OCI-LY7 (cell line): ENCODE results near the gene MAPK8IP1. TPM values are rescaled to one million over a fixed set of nuclear protein-coding genes. Genes with fewer than 3 reads are reported as not detected.

ENCODE experiments used
- BruUV-seq: library from RNA; stranded (reverse); fragments of 400-500 nt; replicated peaks from 2 replicates; lab custom pipeline; 2021; lab: Mats Ljungman, UMichigan
- CTCF ChIA-PET: fragments of 300-600 bp; sonication (Branson Sonifier 250); formaldehyde crosslinking; loops from one replicate; lab custom pipeline; 2022; ENCODE audit warnings: antibody characterized with exemption; ENCODE audit not compliant: unreplicated experiment; lab: Charles Lee
- POLR2A ChIA-PET: fragments of 300-600 bp; sonication (Branson Sonifier 250); formaldehyde crosslinking; loops from one replicate; lab custom pipeline; 2022; ENCODE audit warnings: antibody characterized with exemption; lab: Charles Lee
- DNase-seq: peaks from one replicate; pipeline ENCODE4 v3.0.0-alpha.2; 2015; ENCODE audit warnings: low spot score
- H2AFZ ChIP-seq: fragments of 200-600 bp; sonication (generic), shearing (Covaris generic); 2 replicates; pipeline ENCODE4 v1.6.1; 2014; ENCODE audit warnings: mild to moderate bottlenecking, antibody characterized with exemption, low read length, moderate library complexity
- H3K27ac ChIP-seq: fragments of 200-600 bp; sonication (generic); 2 replicates; pipeline ENCODE4 v1.5.1; 2014; ENCODE audit warnings: mixed run types, low read depth, mild to moderate bottlenecking, moderate library complexity, low read length, inconsistent platforms; ENCODE audit not compliant: poor library complexity, severe bottlenecking
- H3K36me3 ChIP-seq: fragments of 200-600 bp; sonication (generic); 2 replicates; pipeline ENCODE4 v1.6.1; 2014; ENCODE audit warnings: mild to moderate bottlenecking, antibody characterized with exemption, low read length, moderate library complexity, mixed read lengths; ENCODE audit not compliant: insufficient read depth
- H3K4me1 ChIP-seq: fragments of 200-600 bp; sonication (generic); 2 replicates; pipeline ENCODE4 v1.5.1; 2014; ENCODE audit warnings: mild to moderate bottlenecking, low read length; ENCODE audit not compliant: insufficient read depth, poor library complexity, severe bottlenecking
- H3K4me2 ChIP-seq: fragments of 200-600 bp; sonication (generic); 2 replicates; pipeline ENCODE4 v1.6.1; 2014; ENCODE audit warnings: mild to moderate bottlenecking, low read length
- H3K4me3 ChIP-seq: fragments of 200-600 bp; sonication (generic); 2 replicates; pipeline ENCODE4 v1.5.1; 2014; ENCODE audit warnings: mild to moderate bottlenecking, low read depth, low read length; ENCODE audit not compliant: poor library complexity, severe bottlenecking
- H3K79me2 ChIP-seq: fragments of 200-600 bp; sonication (generic); 2 replicates; pipeline ENCODE4 v1.6.1; 2016; ENCODE audit warnings: low read depth, mild to moderate bottlenecking, low read length, moderate library complexity, mixed read lengths; ENCODE audit not compliant: insufficient read depth
- H3K9me2 ChIP-seq: fragments of 200-600 bp; sonication (generic); 2 replicates; pipeline ENCODE4 v1.6.1; 2016; ENCODE audit warnings: mild to moderate bottlenecking, low read length, mixed read lengths; ENCODE audit not compliant: insufficient read depth
- H3K9me3 ChIP-seq: fragments of 200-600 bp; sonication (generic); 2 replicates; pipeline ENCODE4 v1.6.1; 2014; ENCODE audit warnings: mild to moderate bottlenecking, mixed run types, low read length, mixed read lengths
- H4K20me1 ChIP-seq: fragments of 200-600 bp; sonication (generic); 2 replicates; pipeline ENCODE4 v1.6.1; 2014; ENCODE audit warnings: mild to moderate bottlenecking, antibody characterized with exemption, low read length, moderate library complexity, mixed read lengths; ENCODE audit not compliant: insufficient read depth
- EZH2phosphoT487 ChIP-seq: fragments of 200-600 bp; sonication (generic); IDR thresholded peaks from 2 replicates; pipeline ENCODE4 v1.6.1; 2018; ENCODE audit warnings: low read depth, borderline replicate concordance, mild to moderate bottlenecking, mixed run types, antibody characterized with exemption, low read length, moderate library complexity, mixed read lengths
- intact Hi-C: fragments of 100-400 bp; cut with micrococcal nuclease; formaldehyde crosslinking; loops from one replicate; pipeline ENCODE4 v1.10.0; 2022; ENCODE audit not compliant: unreplicated experiment
- total RNA-seq, 2 experiments: library from RNA; depleted of rRNA in 1 of 2; stranded (reverse); fragments of >200 nt in 1 of 2; shearing (Covaris generic) in 1 of 2; gene quantifications; 2 replicates each; pipeline ENCODE4 v1.2.3, GENCODE V29; 2014 to 2022
- TF ChIP-seq, protein P1 (sequence below): fragments of 200-600 bp; sonication (generic); conservative IDR thresholded peaks from 2 replicates; pipeline ENCODE4 v1.5.1; 2014; ENCODE audit warnings: mild to moderate bottlenecking, antibody characterized with exemption, low read length, moderate library complexity, mixed read lengths

MAPK8IP1 gene
- total RNA-seq, 2 experiments from 2014 or later, result 2.2 TPM

DNA sequence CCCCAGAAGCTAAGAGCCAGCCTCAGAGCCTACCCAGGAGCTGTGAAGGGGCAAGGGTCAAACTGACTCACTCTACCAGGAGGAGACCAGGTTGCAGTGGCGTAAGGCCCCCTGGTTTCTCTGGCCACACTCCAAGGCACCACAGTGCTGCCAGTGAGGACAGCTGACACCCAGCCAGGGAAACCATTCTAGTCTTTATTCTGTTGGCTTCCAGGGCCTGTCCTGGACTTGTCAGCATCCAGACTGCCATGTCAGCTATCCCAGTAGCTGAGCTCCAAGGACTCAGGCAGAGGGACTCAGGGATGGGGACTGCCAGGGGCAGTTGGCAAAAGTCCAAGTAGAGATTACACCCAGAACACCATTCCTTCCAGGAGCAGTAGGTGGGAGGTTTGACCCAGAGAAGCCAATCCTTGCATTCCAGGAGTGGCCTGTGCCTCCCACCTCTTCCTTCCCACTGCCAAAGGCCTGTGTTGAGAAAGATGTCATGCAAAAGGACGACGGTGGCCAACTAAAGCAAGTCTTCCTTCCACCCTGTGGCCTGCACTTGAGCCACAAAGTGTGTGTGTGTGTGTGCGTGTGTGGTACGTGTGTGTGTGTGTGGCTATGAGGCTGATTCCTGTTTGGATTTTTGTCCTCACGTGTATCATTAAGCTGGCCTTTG lies 3.6 kb upstream of the MAPK8IP1 start:
- no TSS peak for BruUV-seq

DNA sequence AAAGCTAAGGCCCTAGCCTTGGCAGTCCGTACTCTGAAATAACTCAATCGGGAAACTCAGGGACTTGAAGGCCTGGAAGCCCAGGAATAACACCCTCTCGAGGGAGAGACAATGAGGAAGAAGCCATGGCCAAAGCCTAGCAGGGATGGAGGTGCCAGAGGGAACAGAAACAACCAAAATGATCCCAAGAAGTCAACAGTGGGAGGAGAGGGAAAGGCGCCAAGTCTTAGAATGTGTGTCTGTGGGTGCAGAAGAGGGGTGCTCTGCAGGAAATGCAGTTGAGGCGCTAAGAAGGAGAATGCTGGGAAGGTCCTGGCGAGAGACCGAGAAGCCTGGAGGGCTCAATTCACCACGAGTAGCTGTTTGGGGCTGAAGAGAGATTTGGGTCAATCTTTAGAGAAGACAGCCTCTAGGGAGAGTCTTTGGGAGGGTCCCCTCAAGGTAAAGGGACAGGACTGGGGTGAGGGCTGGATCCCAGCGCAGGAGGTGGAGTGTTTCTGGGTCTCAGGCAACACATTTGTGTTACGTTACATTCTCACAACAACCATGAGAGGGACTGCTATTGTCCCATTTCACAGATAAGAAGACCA lies 760 bp upstream of the MAPK8IP1 start:
- intact Hi-C loops, result no loop called here
- CTCF ChIA-PET, result no interaction called here

More for the DNA sequence above, 3.6 kb upstream of the MAPK8IP1 start:
- H3K79me2 ChIP-seq, result no peaks in the 10 kb centered on the region
- no peaks in the 10 kb centered on the region for H3K36me3 ChIP-seq
- no peak for TF ChIP-seq EZH2phosphoT487
- TF ChIP-seq, protein P1, sequence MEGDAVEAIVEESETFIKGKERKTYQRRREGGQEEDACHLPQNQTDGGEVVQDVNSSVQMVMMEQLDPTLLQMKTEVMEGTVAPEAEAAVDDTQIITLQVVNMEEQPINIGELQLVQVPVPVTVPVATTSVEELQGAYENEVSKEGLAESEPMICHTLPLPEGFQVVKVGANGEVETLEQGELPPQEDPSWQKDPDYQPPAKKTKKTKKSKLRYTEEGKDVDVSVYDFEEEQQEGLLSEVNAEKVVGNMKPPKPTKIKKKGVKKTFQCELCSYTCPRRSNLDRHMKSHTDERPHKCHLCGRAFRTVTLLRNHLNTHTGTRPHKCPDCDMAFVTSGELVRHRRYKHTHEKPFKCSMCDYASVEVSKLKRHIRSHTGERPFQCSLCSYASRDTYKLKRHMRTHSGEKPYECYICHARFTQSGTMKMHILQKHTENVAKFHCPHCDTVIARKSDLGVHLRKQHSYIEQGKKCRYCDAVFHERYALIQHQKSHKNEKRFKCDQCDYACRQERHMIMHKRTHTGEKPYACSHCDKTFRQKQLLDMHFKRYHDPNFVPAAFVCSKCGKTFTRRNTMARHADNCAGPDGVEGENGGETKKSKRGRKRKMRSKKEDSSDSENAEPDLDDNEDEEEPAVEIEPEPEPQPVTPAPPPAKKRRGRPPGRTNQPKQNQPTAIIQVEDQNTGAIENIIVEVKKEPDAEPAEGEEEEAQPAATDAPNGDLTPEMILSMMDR, result no peak
- ChIA-PET POLR2A (interaction anchor here (1.1 kb wide), 1 partner anchor 22 kb away, joined by 4 read pairs; no protein-coding TSS in a partner anchor), CTCF (no interaction called here)
- no peak overlapping the region for H3K4me2 ChIP-seq
- no peak overlapping the region for H3K4me3 ChIP-seq
- no peaks in the 10 kb centered on the region for H4K20me1 ChIP-seq
- H3K9me2 ChIP-seq, result no peaks in the 10 kb centered on the region
- H3K27ac ChIP-seq, result no peak overlapping the region
- H3K9me3 ChIP-seq, result no peaks in the 10 kb centered on the region
- no peaks in the 10 kb centered on the region for H3K4me1 ChIP-seq
- no peak for DNase-seq
- no peak overlapping the region for H2AFZ ChIP-seq
- intact Hi-C loops, result no loop called here

More for the DNA sequence above, 760 bp upstream of the MAPK8IP1 start:
- H3K4me2 ChIP-seq, result peak overlapping the region; percentile 83
- no peaks in the 10 kb centered on the region for H3K4me1 ChIP-seq
- no peaks in the 10 kb centered on the region for H4K20me1 ChIP-seq
- POLR2A ChIA-PET, result no interaction called here
- H3K36me3 ChIP-seq, result no peaks in the 10 kb centered on the region
- BruUV-seq, result no TSS peak
- H3K9me2 ChIP-seq, result no peaks in the 10 kb centered on the region
- peak overlapping the region; percentile 57 for H3K4me3 ChIP-seq
- DNase-seq, result no peak
- no peak overlapping the region for H3K27ac ChIP-seq
- H2AFZ ChIP-seq, result no peak overlapping the region
- H3K9me3 ChIP-seq, result no peaks in the 10 kb centered on the region
- no peak for TF ChIP-seq EZH2phosphoT487
- TF ChIP-seq, protein P1, result no peak
- no peaks in the 10 kb centered on the region for H3K79me2 ChIP-seq
